Mesodermal cell (in vitro differentiated cells): ENCODE measurements around the gene STOX1. TPM values are rescaled to one million over a fixed set of nuclear protein-coding genes. Genes with fewer than 3 reads are reported as not detected.

Source experiments
- H3K27ac ChIP-seq: 2 replicates; pipeline ENCODE4 v1.7.0; 2013; ENCODE audit warnings: mild to moderate bottlenecking, low read depth, low read length, moderate library complexity; ENCODE audit not compliant: severe bottlenecking
- H3K36me3 ChIP-seq: 2 replicates; pipeline ENCODE4 v1.7.1; 2013; ENCODE audit warnings: mild to moderate bottlenecking, low read length, moderate library complexity; ENCODE audit not compliant: control insufficient read depth, insufficient read depth
- H3K4me1 ChIP-seq: one replicate; pipeline ENCODE4 v1.7.1; 2013; ENCODE audit warnings: mild to moderate bottlenecking, low read length; ENCODE audit not compliant: insufficient read depth, control insufficient read depth, poor library complexity, severe bottlenecking
- H3K4me3 ChIP-seq: 2 replicates; pipeline ENCODE4 v1.7.0; 2013; ENCODE audit warnings: low read length, control low read depth, mild to moderate bottlenecking; ENCODE audit not compliant: insufficient read depth, poor library complexity, severe bottlenecking; ENCODE audit errors: extremely low read depth
- H3K9me3 ChIP-seq: 2 replicates; pipeline ENCODE4 v1.7.1; 2013; ENCODE audit warnings: mild to moderate bottlenecking, low read length, moderate library complexity; ENCODE audit not compliant: control insufficient read depth
- WGBS, 2 experiments: methylation state at CpG; one replicate each; pipeline ENCODE4 v1.1.5; 2013; ENCODE audit warnings: missing lambda C conversion rate in 2 of 2; ENCODE audit not compliant: insufficient coverage in 2 of 2; 5-methylcytosine and 5-hydroxymethylcytosine counted together
- polyA plus RNA-seq, 2 experiments: library from polyadenylated mRNA; stranded (reverse); fragments of 50-300 nt; gene quantifications; one replicate each; pipeline ENCODE4 v1.2.3, GENCODE V29; 2013

Gene STOX1
- 1.2 TPM for polyA plus RNA-seq (2013, experiment 1 of 2)
- polyA plus RNA-seq (2013, experiment 2 of 2): 1.7 TPM

- no peak within 1 kb of the TSS for H3K27ac ChIP-seq
- 9 to 11% methylated on average over 30 to 47 of the region's 63 CpGs for WGBS, 2 experiments
- peak within 1 kb of the TSS; percentile 56 for H3K4me3 ChIP-seq
- H3K4me1 ChIP-seq: no peaks in the 10 kb centered on the region
- no peaks in the 10 kb centered on the region for H3K36me3 ChIP-seq
- H3K9me3 ChIP-seq: no peaks in the 10 kb centered on the region
Measured at GRCh38 chr10:68826764-68827591, at the start of gene STOX1. TSS of gene STOX1 (plus strand) at chr10:68827531. CDS start at chr10:68827624, 93 bp downstream.

- no peaks in the 10 kb centered on the region for H3K9me3 ChIP-seq
- H3K36me3 ChIP-seq: peaks cover 89% of the 10 kb centered on the region
- 93 to 100% methylated on average over 5 of the region's 6 CpGs for WGBS, 2 experiments
- no peaks in the 10 kb centered on the region for H3K4me1 ChIP-seq
- no peak overlapping the region for H3K4me3 ChIP-seq
- H3K27ac ChIP-seq: no peak overlapping the region
Measured at GRCh38 chr10:68781613-68782574, 45.4 kb upstream of the STOX1 start.

- no peaks in the 10 kb centered on the region for H3K9me3 ChIP-seq
- H3K36me3 ChIP-seq: peaks cover 89% of the 10 kb centered on the region
- WGBS, 2 experiments: 97 to 98% methylated on average over 7 of the region's 7 CpGs
- no peak overlapping the region for H3K27ac ChIP-seq
- no peak overlapping the region for H3K4me3 ChIP-seq
- H3K4me1 ChIP-seq: no peaks in the 10 kb centered on the region
Measured at GRCh38 chr10:68784476-68784875, 42.9 kb upstream of the STOX1 start.

- Histone ChIP-seq H3K27ac (no peak overlapping the region), H3K9me3 (no peaks in the 10 kb centered on the region), H3K4me3 (no peak overlapping the region), H3K4me1 (no peaks in the 10 kb centered on the region), H3K36me3 (peaks cover 86% of the 10 kb centered on the region)
- 100% methylated on average over 1 of the region's 3 CpGs; no CpG with 5 or more reads in 1 of the 2 experiments for WGBS, 2 experiments
Measured at GRCh38 chr10:68787813-68788212, 39.5 kb upstream of the STOX1 start.

- peaks cover 87% of the 10 kb centered on the region for H3K36me3 ChIP-seq
- H3K9me3 ChIP-seq: no peaks in the 10 kb centered on the region
- no peak overlapping the region for H3K27ac ChIP-seq
- WGBS, 2 experiments: 95 to 98% methylated on average over 10 of the region's 10 CpGs
- no peaks in the 10 kb centered on the region for H3K4me1 ChIP-seq
- no peak overlapping the region for H3K4me3 ChIP-seq
Measured at GRCh38 chr10:68790476-68790875, 36.9 kb upstream of the STOX1 start.

GRCh38 chr10:68792115-68792514 lies 35.2 kb upstream of the STOX1 start:
- no peaks in the 10 kb centered on the region for H3K4me1 ChIP-seq
- H3K36me3 ChIP-seq: peaks cover 89% of the 10 kb centered on the region
- H3K4me3 ChIP-seq: no peak overlapping the region
- 86 to 100% methylated on average over 1 of the region's 1 CpG for WGBS, 2 experiments
- no peak overlapping the region for H3K27ac ChIP-seq
- H3K9me3 ChIP-seq: no peaks in the 10 kb centered on the region

GRCh38 chr10:68795886-68796532 lies 31.3 kb upstream of the STOX1 start:
- peaks cover 75% of the 10 kb centered on the region for H3K36me3 ChIP-seq

GRCh38 chr10:68796605-68797004 lies 30.7 kb upstream of the STOX1 start:
- no peak overlapping the region for H3K27ac ChIP-seq
- H3K4me3 ChIP-seq: no peak overlapping the region
- peaks cover 74% of the 10 kb centered on the region for H3K36me3 ChIP-seq
- H3K9me3 ChIP-seq: no peaks in the 10 kb centered on the region
- H3K4me1 ChIP-seq: no peaks in the 10 kb centered on the region
- whole genome bisulfite sequencing, 2 experiments: 90 to 100% methylated on average over 2 to 3 of the region's 3 CpGs

More at GRCh38 chr10:68795886-68796532, 31.3 kb upstream of the STOX1 start:
- WGBS, 2 experiments: 97 to 100% methylated on average over 3 to 4 of the region's 4 CpGs
- H3K27ac ChIP-seq: no peak overlapping the region
- H3K4me1 ChIP-seq: no peaks in the 10 kb centered on the region
- no peaks in the 10 kb centered on the region for H3K9me3 ChIP-seq
- H3K4me3 ChIP-seq: no peak overlapping the region

GRCh38 chr10:68800211-68800610 lies 27.1 kb upstream of the STOX1 start:
- Histone ChIP-seq H3K36me3 (peaks cover 42% of the 10 kb centered on the region), H3K4me1 (no peaks in the 10 kb centered on the region), H3K9me3 (no peaks in the 10 kb centered on the region), H3K4me3 (no peak overlapping the region), H3K27ac (no peak overlapping the region)
- 100% methylated on average over 1 of the region's 2 CpGs; no CpG with 5 or more reads in 1 of the 2 experiments for WGBS, 2 experiments

GRCh38 chr10:68804692-68805091 lies 22.6 kb upstream of the STOX1 start:
- no peaks in the 10 kb centered on the region for H3K9me3 ChIP-seq
- no peak overlapping the region for H3K27ac ChIP-seq
- peaks cover 8% of the 10 kb centered on the region for H3K36me3 ChIP-seq
- H3K4me3 ChIP-seq: no peak overlapping the region
- WGBS, 2 experiments: no CpG with 5 or more reads among the region's 1 CpG
- H3K4me1 ChIP-seq: no peaks in the 10 kb centered on the region
